Cardiac muscle cell (in vitro differentiated cells and primary cell): ENCODE results near the gene ABI1. TPM values are rescaled to one million over a fixed set of nuclear protein-coding genes. Genes with fewer than 3 reads are reported as not detected.

ENCODE experiments used
- DNase-seq, 2 donors: peaks; one replicate each; pipeline versions ENCODE4 v3.0.0 to v3.0.0-alpha.2; 2010 to 2017; ENCODE audit warnings: low read depth in 1 of 2, low spot score in 1 of 2
- H3K27ac ChIP-seq: fragments of 200-600 bp; sonication (generic); 2 replicates; pipeline ENCODE4 v1.5.1; 2016
- H3K27me3 ChIP-seq: fragments of 200-600 bp; sonication (generic); 2 replicates; pipeline ENCODE4 v1.6.0; 2016; ENCODE audit warnings: control low read depth
- H3K36me3 ChIP-seq: fragments of 200-600 bp; sonication (generic); 2 replicates; pipeline ENCODE4 v1.5.1; 2016; ENCODE audit warnings: control low read depth
- H3K4me1 ChIP-seq: fragments of 200-600 bp; sonication (generic); 2 replicates; pipeline ENCODE4 v1.8.1; 2017; ENCODE audit warnings: low read depth, mild to moderate bottlenecking, mixed run types
- H3K4me3 ChIP-seq: fragments of 200-600 bp; sonication (generic); 2 replicates; pipeline ENCODE4 v1.5.1; 2016; ENCODE audit warnings: mild to moderate bottlenecking
- H3K9me3 ChIP-seq: fragments of 200-600 bp; sonication (generic); 2 replicates; pipeline ENCODE4 v1.5.1; 2017; ENCODE audit warnings: low read depth, mild to moderate bottlenecking, control low read depth
- CTCF ChIP-seq: IDR thresholded peaks from 2 replicates; pipeline ENCODE4 v1.5.1; 2012; ENCODE audit warnings: low read depth, mild to moderate bottlenecking, low read length
- polyA plus RNA-seq: library from polyadenylated mRNA; unstranded; fragments of >200 nt; fragmentation: Nextera tagmentation; extraction: Ambion mirVana; gene quantifications from 2 replicates; pipeline ENCODE4 v1.2.1, GENCODE V29; 2016
- total RNA-seq: library from RNA; depleted of rRNA; stranded (reverse); fragments of >200 nt; gene quantifications from 2 replicates; pipeline ENCODE4 v1.2.3, GENCODE V29; 2016

The ABI1 gene
- total and polyA plus RNA-seq, 2 experiments from 2014 or later: 36.8 to 38.7 TPM

- TF ChIP-seq CTCF: no peak
- DNase-seq: no peak
- no peaks in the 10 kb centered on the region for H3K36me3 ChIP-seq
- no peaks in the 10 kb centered on the region for H3K27me3 ChIP-seq
- no peak overlapping the region for H3K4me3 ChIP-seq
- H3K9me3 ChIP-seq: no peaks in the 10 kb centered on the region
- H3K27ac ChIP-seq: no peak overlapping the region
- no peaks in the 10 kb centered on the region for H3K4me1 ChIP-seq
These were observed 27.0 kb upstream of the ABI1 start for GRCh38 chr10:26887611-26888215.

GRCh38 chr10:26881600-26882331 lies 21.0 kb upstream of the ABI1 start:
- Histone ChIP-seq H3K27me3 (no peaks in the 10 kb centered on the region), H3K4me3 (no peak overlapping the region), H3K9me3 (no peaks in the 10 kb centered on the region), H3K4me1 (peaks cover 4% of the 10 kb centered on the region), H3K36me3 (no peaks in the 10 kb centered on the region), H3K27ac (no peak overlapping the region)
- DNase-seq: peak; percentile 70 to 82
- TF ChIP-seq CTCF: peak; percentile 82

- Histone ChIP-seq H3K27me3 (no peaks in the 10 kb centered on the region), H3K4me1 (peaks cover 4% of the 10 kb centered on the region), H3K4me3 (no peak overlapping the region), H3K27ac (no peak overlapping the region), H3K36me3 (no peaks in the 10 kb centered on the region), H3K9me3 (no peaks in the 10 kb centered on the region)
- DNase-seq: peak in 1 of 2 donors; percentile 16
- no peak for TF ChIP-seq CTCF
These were observed 19.0 kb upstream of the ABI1 start for GRCh38 chr10:26879744-26880143.

GRCh38 chr10:26870766-26871165 lies 10.0 kb upstream of the ABI1 start:
- no peaks in the 10 kb centered on the region for H3K9me3 ChIP-seq
- DNase-seq: no peak
- H3K4me1 ChIP-seq: no peaks in the 10 kb centered on the region
- no peaks in the 10 kb centered on the region for H3K36me3 ChIP-seq
- no peaks in the 10 kb centered on the region for H3K27me3 ChIP-seq
- H3K27ac ChIP-seq: no peak overlapping the region
- no peak for TF ChIP-seq CTCF
- no peak overlapping the region for H3K4me3 ChIP-seq

- H3K27ac ChIP-seq: no peak overlapping the region
- DNase-seq: peak in 1 of 2 donors; percentile 7
- no peak for TF ChIP-seq CTCF
- no peaks in the 10 kb centered on the region for H3K27me3 ChIP-seq
- H3K4me1 ChIP-seq: no peaks in the 10 kb centered on the region
- H3K9me3 ChIP-seq: no peaks in the 10 kb centered on the region
- H3K36me3 ChIP-seq: no peaks in the 10 kb centered on the region
- H3K4me3 ChIP-seq: no peak overlapping the region
These were observed 8.8 kb upstream of the ABI1 start for GRCh38 chr10:26869528-26869927.
